BJ (cell line): Measurements from ENCODE around the gene GSN. TPM values are rescaled to one million over a fixed set of nuclear protein-coding genes. Genes with fewer than 3 reads are reported as not detected.

Experiments used
- CTCF ChIA-PET: fragments of 350-600 bp; formaldehyde crosslinking; extraction: SDS; loops from one replicate; lab custom pipeline; 2021; ENCODE audit warnings: antibody characterized with exemption, inconsistent platforms; lab: Yijun Ruan, JAX
- POLR2A ChIA-PET: fragments of 300-600 bp; sonication (Branson Sonifier 250); formaldehyde crosslinking; extraction: SDS; loops from one replicate; lab custom pipeline; 2021; ENCODE audit warnings: antibody characterized with exemption; lab: Charles Lee
- DNase-seq: peaks from one replicate; pipeline ENCODE4 v3.0.0-alpha.2; 2011; ENCODE audit warnings: low read depth
- H3K27me3 ChIP-seq: 2 replicates; pipeline ENCODE4 v1.6.0; 2011; ENCODE audit warnings: low read length; ENCODE audit not compliant: control insufficient read depth, insufficient read depth
- H3K36me3 ChIP-seq: 2 replicates; pipeline ENCODE4 v1.5.1; 2011; ENCODE audit warnings: low read length; ENCODE audit not compliant: control insufficient read depth, insufficient read depth
- H3K4me3 ChIP-seq: 2 replicates; pipeline ENCODE4 v1.5.1; 2011; ENCODE audit warnings: low read depth, mild to moderate bottlenecking, control low read depth, low read length
- polyA plus RNA-seq: library from polyadenylated mRNA; depleted of rRNA; stranded (reverse); fragments of >200 nt; gene quantifications from 2 replicates; pipeline ENCODE4 v1.2.3, GENCODE V29; 2011
- TF ChIP-seq, protein P1 (sequence below): IDR thresholded peaks from 2 replicates; pipeline ENCODE4 v1.5.1; 2011; ENCODE audit warnings: low read depth, mild to moderate bottlenecking, control low read depth, inconsistent platforms, low read length, moderate library complexity; ENCODE audit not compliant: insufficient read depth

The GSN gene
- polyA plus RNA-seq, 1 experiment, result 765 TPM

- Histone ChIP-seq H3K27me3 (no peaks in the 10 kb centered on the region), H3K4me3 (no peak overlapping the region), H3K36me3 (peaks cover 23% of the 10 kb centered on the region)
- no peak for DNase-seq
- POLR2A ChIA-PET, result interaction anchor here (0.7 kb wide), 1 partner anchor 24 kb away, joined by 3 read pairs; no protein-coding TSS in a partner anchor
- TF ChIP-seq, protein P1, sequence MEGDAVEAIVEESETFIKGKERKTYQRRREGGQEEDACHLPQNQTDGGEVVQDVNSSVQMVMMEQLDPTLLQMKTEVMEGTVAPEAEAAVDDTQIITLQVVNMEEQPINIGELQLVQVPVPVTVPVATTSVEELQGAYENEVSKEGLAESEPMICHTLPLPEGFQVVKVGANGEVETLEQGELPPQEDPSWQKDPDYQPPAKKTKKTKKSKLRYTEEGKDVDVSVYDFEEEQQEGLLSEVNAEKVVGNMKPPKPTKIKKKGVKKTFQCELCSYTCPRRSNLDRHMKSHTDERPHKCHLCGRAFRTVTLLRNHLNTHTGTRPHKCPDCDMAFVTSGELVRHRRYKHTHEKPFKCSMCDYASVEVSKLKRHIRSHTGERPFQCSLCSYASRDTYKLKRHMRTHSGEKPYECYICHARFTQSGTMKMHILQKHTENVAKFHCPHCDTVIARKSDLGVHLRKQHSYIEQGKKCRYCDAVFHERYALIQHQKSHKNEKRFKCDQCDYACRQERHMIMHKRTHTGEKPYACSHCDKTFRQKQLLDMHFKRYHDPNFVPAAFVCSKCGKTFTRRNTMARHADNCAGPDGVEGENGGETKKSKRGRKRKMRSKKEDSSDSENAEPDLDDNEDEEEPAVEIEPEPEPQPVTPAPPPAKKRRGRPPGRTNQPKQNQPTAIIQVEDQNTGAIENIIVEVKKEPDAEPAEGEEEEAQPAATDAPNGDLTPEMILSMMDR, result no peak
- CTCF ChIA-PET, result interaction anchor here (0.9 to 2.4 kb wide), 3 partner anchors 16 to 81 kb away, joined by 3 to 10 read pairs (median 4); no protein-coding TSS in a partner anchor
Measured at GRCh38 chr9:121294151-121294743, 26.3 kb downstream of the GSN start.

GRCh38 chr9:121294866-121295661 lies 27.1 kb downstream of the GSN start:
- Histone ChIP-seq H3K27me3 (no peaks in the 10 kb centered on the region), H3K36me3 (peaks cover 23% of the 10 kb centered on the region), H3K4me3 (no peak overlapping the region)
- no peak for DNase-seq
- ChIA-PET POLR2A (no interaction called here), CTCF (interaction anchor here (1.1 to 2.4 kb wide), 3 partner anchors 14 to 82 kb away, joined by 3 to 10 read pairs (median 4); no protein-coding TSS in a partner anchor)
- TF ChIP-seq, protein P1, result no peak

DNA sequence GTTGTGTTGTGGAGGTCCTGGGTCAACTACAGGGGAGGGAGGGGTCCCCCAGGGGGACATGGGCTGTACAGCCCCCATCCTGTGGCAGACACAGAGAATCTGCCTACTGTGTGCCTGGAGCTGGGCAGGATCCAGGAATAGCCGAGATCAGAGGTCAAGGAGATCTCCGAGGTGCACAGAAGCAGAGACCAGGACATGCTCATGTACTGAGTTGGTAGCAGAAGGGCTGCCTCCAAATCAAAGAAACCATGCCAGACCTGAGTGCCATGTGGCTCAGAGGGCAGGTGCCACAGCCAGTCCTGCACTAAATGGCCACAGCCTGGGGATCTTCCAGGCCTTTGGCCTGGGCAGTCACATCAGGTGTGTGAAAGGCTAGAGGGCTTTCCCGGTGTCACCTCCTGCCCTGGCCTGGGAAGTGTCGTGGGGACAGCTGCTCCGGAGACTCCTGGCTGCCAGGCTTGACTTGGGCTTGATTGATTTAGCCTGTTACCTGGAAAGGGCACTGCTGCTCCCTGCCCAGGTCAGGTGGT lies 27.8 kb downstream of the GSN start:
- H3K4me3 ChIP-seq, result no peak overlapping the region
- no peaks in the 10 kb centered on the region for H3K27me3 ChIP-seq
- no peak for DNase-seq
- ChIA-PET CTCF (interaction anchor here (1.1 kb wide), 1 partner anchor 14 kb away, joined by 3 read pairs; no protein-coding TSS in a partner anchor), POLR2A (no interaction called here)
- TF ChIP-seq, protein P1, result no peak
- peaks cover 23% of the 10 kb centered on the region for H3K36me3 ChIP-seq

DNA sequence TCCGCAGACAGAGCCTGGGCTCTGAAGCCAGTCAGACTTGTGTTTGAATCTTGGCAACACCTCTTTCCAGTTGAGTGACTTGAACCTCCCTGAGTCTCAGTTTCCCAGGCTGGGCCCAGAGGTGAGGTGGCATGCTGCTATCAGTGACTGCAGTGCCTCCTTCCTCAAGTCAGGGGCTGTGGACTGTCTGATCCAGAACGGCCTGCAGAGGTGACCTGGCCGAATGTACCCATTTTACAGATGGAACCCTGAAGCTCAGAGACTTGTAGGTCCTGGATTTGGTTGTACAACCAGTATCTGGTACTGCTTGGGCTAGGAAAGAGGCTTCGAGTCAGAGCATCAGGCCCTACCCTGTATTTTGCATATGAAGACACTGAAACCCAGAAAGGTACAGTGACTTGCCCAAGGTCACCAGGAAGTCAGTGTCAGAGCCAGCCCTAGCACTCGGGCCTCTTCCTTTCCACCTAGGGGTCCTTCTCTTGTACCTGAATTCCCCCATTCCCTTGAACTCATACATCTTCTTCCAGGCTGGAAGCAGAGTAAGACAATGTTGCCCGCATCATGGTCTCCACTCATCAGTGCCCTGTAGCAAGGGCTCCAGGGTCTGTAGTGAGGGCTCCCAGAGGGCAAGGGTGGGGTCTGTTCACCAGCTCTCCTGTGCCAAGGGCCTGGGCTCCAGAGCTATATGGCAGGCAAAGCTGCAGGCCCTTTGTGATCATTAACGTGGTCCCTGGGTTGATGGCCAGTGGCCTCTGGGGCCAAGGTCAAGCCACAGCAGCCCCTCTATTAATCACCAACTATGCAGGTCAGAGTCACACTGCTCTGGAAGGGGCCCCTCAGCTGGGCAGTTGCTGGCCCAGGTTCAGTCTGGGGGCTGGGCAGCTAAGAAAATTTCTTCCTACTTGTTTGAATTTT lies 28.5 kb downstream of the GSN start:
- peaks cover 23% of the 10 kb centered on the region for H3K36me3 ChIP-seq
- POLR2A ChIA-PET, result no interaction called here
- DNase-seq, result no peak
- no peaks in the 10 kb centered on the region for H3K27me3 ChIP-seq
- TF ChIP-seq, protein P1, result no peak
- no peak overlapping the region for H3K4me3 ChIP-seq
- CTCF ChIA-PET, result interaction anchor here (1.2 to 1.6 kb wide), 2 partner anchors 8 to 23 kb away, joined by 4 to 6 read pairs; no protein-coding TSS in a partner anchor
